Urothelium cell line (cell line): Measurements from ENCODE around the gene ZBTB8OS.
"Not testable (repeated sequence)": the region's sequence is repeated elsewhere in the genome, so short reads cannot be mapped to it uniquely, and the experiment has no call there.

Source experiments
- DNase-seq: peaks from one replicate; pipeline ENCODE4 v3.0.0; 2011; ENCODE audit warnings: low spot score, mixed read lengths
- FAIRE-seq: peaks from 2 replicates; lab custom pipeline; 2011; peaks lifted over from hg19 to GRCh38; lab: Jason Lieb, UNC

Gene ZBTB8OS

DNA sequence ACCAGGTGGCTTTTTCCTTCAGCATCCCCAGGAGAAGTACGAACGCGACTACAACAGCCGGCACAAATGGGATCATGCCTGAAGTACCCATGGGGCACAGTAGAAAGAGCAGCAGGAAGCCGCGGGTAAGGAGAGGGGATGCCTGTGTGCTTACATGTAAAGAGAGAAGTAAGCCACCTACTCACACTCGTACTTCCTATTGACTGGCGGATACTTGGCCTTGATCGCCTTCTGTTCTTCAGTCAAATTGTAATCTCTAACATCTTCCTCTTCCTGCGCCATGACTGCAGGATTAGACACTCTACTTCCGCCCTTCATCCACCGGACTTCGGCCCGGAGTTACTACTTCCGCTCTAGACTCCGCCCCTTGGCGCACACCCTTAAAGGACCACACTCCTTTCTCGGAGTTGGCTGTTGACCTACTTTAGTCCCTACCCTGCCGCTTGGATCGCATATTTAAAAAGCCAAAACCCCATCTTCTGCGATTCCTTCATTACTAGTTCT is at the start of gene ZBTB8OS:
TSS of gene ZBTB8OS (minus strand) at position 303 of the 504 bp plus-strand sequence. CDS start at position 282, 21 bp downstream.
- DNase-seq = peak; percentile 94
- FAIRE-seq = peak; percentile 63

GRCh38 chr1:32696996-32697395 is 46.6 kb upstream of the ZBTB8OS start:
- DNase-seq, FAIRE-seq: not testable (repeated sequence)

DNA sequence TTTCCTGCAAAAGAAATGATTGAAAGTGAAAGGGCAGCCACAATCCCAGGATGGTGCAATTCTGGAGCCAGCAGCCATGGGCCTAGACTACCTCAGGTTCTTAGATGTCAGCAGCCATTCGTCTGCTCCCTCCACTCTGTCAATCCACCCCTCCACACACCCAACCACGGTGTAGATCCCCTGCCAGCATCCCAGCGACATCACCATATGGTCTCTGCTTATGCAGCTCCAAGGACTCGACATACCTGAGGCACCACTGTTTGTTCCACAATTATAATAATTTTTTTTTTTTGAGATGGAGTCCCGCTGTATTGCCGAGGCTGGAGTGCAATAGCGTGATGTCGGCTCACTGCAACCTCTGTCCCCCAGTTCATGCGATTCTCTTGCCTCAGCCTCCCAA is 45.7 kb upstream of the ZBTB8OS start:
- no peak for FAIRE-seq
- DNase-seq = no peak

- FAIRE-seq (no peak), DNase-seq (no peak)
These were observed 45.0 kb upstream of the ZBTB8OS start for GRCh38 chr1:32695098-32695904.

GRCh38 chr1:32693455-32694174 is 43.3 kb upstream of the ZBTB8OS start:
- DNase-seq = no peak
- no peak for FAIRE-seq

DNA sequence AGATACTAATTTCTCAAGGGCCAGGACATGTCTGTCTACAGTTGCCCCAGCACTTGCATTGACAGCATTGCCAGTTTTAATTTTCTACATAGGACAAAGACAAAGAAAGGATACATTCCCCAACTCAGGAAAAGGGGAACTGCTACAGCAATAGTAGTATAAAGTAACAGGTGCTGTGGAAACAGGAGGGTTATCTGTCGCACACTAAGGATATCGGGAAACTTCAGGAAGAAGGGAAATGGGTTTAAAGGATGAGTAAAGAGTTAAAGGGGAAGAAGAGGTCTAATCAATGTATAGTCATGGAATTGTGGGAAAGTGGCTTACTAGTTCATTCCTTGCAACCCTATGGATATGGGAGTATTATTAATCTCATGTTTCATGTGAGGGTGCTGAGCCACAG is 36.0 kb upstream of the ZBTB8OS start:
- FAIRE-seq = no peak

GRCh38 chr1:32685498-32685897 is 35.1 kb upstream of the ZBTB8OS start:
- FAIRE-seq (no peak), DNase-seq (no peak)

More for the DNA sequence above, 36.0 kb upstream of the ZBTB8OS start:
- DNase-seq = no peak

- FAIRE-seq (no peak), DNase-seq (no peak)
These were observed 33.9 kb upstream of the ZBTB8OS start for GRCh38 chr1:32684167-32684811.

GRCh38 chr1:32683397-32683796 is 33.0 kb upstream of the ZBTB8OS start:
- FAIRE-seq = no peak
- no peak for DNase-seq

DNA sequence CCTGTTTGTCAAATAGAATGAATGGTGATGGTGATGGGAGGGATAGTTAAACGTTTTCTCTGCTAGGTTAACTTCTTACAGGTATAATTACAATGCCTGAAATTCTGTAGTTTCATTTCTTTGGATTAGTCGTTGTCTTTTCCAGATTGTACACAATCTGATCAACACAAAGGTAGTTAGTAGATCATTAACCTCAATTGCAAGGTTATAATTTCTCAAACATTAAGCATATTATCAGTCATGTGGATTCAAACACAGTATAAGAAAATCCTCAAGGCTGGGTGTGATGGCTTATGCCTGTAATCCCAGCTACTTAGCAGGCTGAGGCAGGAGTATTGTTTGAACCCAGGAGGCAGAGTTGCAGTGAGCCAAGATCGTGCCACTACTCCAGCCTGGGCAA is 31.6 kb upstream of the ZBTB8OS start:
- no peak for DNase-seq
- FAIRE-seq = no peak

- FAIRE-seq (no peak), DNase-seq (no peak)
These were observed 31.2 kb upstream of the ZBTB8OS start for GRCh38 chr1:32681509-32681908.

- FAIRE-seq = no peak
- DNase-seq = no peak
These were observed 30.3 kb upstream of the ZBTB8OS start for GRCh38 chr1:32680642-32681041.

GRCh38 chr1:32679993-32680392 is 29.6 kb upstream of the ZBTB8OS start:
- FAIRE-seq, DNase-seq: not testable (repeated sequence)

- FAIRE-seq = no peak
- no peak for DNase-seq
These were observed 26.6 kb upstream of the ZBTB8OS start for GRCh38 chr1:32676945-32677344.

DNA sequence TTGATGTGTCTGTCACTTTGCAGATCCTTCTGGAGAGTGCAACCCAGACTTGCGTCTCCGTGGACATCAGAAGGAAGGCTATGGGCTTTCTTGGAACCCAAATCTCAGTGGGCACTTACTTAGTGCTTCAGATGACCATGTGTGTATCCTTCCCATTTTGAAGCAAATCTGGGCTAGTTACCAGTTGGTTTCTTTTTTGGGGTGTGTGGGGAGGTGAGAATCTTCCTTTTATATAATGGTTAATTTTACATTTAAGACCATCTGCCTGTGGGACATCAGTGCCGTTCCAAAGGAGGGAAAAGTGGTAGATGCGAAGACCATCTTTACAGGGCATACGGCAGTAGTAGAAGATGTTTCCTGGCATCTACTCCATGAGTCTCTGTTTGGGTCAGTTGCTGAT is 18.4 kb upstream of the ZBTB8OS start:
- not testable (repeated sequence) for FAIRE-seq, DNase-seq

- DNase-seq (no peak), FAIRE-seq (no peak)
These were observed 16.7 kb upstream of the ZBTB8OS start for GRCh38 chr1:32666901-32667566.

GRCh38 chr1:32665915-32666314 is 15.6 kb upstream of the ZBTB8OS start:
- FAIRE-seq = no peak

GRCh38 chr1:32659581-32659980 is 9.2 kb upstream of the ZBTB8OS start:
- FAIRE-seq (no peak), DNase-seq (no peak)

More at GRCh38 chr1:32665915-32666314, 15.6 kb upstream of the ZBTB8OS start:
- DNase-seq = no peak

- FAIRE-seq = no peak
- DNase-seq = no peak
These were observed 2.1 kb upstream of the ZBTB8OS start for GRCh38 chr1:32652244-32652962.

DNA sequence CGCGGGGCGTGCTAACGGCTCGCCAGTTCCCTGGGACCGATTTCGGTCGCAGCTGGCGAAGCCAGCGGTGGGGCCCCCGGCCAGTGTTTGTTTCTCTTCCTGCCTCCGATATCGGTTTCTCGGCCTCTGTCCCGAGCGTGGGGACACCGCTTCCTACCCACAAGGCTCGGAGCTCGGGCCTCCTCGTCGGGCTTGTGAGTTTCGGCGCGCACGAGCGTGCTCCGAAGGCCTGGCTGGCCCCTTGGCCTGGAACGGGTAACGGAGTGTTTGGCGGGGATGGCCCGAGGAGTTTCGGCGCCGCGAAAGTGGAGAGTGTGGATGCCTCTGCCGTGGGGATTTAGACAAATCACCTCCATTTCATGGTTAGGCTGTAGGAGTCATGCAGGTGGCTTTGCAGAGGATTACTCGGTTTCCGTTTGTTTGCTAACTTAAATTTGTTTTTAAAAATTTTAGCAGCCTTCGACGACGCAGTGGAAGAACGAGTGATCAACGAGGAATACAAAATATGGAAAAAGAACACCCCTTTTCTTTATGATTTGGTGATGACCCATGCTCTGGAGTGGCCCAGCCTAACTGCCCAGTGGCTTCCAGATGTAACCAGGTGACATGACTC is 1.2 kb upstream of the ZBTB8OS start:
- FAIRE-seq (no peak), DNase-seq (no peak)
